GF-D8 (cell line): ENCODE measurements around the gene RCAN2.

Source experiments
- DNase-seq: peaks from one replicate; lab custom pipeline; 2025; lab: John Stamatoyannopoulos, UW

Gene RCAN2

DNA sequence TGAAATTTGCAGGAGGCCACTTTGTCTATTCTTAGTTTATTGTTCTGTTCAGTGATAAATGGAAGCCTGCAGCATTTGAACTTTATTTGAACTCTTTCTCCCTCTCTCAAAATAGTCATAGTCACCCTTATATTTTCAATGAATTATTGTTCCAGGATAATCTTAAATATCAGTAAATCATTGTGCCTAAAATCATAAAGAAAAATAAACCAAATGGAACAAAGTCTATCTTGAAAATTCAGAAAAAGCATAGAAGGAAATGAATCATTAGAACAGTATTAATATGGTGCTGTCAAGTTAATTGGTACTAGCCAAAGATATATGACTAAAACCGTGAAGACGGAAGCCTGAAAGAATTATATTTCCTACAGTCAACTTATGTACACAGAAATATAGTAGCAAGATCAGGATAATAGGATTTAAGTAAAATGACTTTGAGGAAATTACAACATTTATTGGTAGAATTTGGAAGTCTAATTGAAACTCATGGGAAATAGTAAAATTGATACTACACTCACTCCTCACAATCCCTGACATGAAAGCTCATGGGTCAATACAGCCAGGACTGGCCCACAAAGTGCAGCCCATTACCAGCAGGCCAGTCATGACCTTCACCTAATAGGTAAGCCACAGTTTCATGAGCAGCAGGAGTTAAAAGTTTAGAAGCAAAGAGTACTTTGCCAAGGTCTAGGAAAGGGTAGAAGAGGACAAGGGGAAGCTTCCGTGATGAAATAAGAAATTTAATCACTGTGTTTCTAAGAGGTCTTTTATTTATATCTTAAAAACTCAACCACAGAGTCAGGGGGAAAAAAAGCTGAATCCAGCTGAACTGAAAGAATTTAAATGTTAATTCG lies 200.6 kb downstream of the RCAN2 start:
- DNase-seq, result no peak

GRCh38 chr6:46289898-46290297 lies 201.4 kb downstream of the RCAN2 start:
- no peak for DNase-seq

GRCh38 chr6:46288835-46289234 lies 202.4 kb downstream of the RCAN2 start:
- no peak for DNase-seq

DNA sequence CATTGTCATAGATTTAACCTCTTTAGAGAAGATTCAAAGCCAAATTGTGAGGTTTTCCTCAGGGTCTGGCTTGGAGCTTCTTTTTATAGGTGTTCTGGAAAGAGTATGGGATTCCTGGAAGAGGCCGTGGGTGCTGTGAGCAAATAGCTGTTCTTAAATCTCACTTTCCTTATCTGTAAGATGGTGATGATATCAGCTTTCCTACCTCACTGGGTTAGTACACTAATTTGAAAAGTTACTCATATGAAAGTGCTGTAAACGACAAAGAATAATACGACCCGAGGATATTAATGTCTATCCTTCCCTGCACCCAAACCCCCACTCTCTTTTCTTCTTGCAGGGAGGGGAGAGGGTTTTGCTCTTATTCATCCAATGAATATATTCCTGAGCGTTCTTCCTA lies 203.6 kb downstream of the RCAN2 start:
- no peak for DNase-seq

- no peak for DNase-seq
These were observed 204.2 kb downstream of the RCAN2 start for GRCh38 chr6:46287043-46287442.

DNA sequence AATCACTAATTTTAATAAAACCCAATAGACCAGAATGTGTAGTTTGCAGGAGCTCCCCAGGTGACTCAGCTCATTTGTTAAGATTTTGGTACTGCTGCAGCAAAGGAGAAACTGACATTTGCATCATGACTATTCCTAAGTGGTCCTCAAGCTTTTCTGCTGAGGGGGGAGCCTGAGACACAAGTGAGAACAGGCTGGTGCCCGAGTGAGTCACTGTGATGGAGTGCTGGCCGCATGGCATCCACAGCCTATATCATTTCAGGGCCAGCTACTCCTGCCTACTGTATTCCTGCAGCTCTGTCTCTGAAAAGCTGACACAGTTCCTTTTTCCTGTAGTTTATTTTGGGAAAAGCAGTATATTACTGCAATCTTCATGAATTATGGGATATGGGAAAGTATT lies 206.8 kb downstream of the RCAN2 start:
- DNase-seq, result no peak

DNA sequence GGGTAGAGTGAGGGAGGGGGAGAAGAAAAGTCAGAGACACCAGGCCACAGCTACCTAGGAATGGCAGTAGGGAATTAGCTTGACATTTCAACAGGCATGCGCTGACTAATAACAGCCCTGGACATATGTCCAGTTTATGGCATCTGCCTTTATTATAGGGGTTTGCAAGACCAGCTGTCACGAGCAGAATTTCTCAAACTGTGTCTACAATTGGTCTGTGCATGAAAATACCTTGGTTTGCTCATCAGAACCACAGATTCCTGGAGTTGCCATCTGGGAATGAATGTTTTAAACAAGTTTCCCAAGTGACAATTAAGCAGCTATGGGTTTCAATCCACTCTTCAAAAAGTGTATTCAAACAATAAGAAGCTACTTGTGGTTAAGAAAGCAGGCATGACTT lies 210.1 kb downstream of the RCAN2 start:
- no peak for DNase-seq

DNA sequence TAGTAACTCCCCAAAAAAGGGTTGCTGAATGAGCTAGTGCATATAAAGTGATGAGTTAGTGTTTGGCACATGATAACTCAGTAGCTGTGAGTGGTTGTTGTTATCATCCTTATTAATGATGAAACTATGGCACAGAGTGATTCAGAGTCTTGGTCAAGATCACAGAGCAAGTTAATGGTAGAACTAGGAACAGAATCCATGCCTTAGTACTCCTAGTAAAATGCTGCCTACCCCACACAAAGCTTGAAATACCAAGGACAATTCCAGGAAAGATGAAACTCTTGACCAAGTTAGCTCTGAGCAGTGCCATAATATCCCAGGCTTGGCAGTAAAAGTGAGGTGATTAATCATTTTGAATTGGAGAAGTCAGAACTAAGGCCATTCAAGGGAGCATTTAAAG lies 211.4 kb downstream of the RCAN2 start:
- no peak for DNase-seq

GRCh38 chr6:46276576-46277142 lies 214.6 kb downstream of the RCAN2 start:
- DNase-seq, result no peak

GRCh38 chr6:46274502-46274901 lies 216.7 kb downstream of the RCAN2 start:
- no peak for DNase-seq

DNA sequence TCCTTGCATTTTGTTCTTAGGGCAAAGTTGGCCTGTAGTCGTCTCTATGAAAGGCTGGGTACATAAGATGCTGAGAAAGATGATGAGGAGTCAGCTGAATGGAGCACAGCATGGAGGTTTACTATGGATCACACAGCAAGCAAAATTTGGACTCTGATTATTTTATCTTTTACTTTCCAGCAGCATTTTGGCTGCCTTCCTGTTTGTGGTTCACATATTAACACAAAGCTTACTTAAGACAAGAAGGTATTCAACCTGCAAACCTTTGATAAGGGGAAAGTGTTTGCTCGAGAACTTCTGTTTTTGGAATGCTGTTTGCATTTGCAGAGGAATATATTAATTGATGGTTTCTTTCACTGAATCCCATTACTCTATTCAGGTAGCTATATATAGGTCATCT lies 217.3 kb downstream of the RCAN2 start:
- DNase-seq, result no peak

DNA sequence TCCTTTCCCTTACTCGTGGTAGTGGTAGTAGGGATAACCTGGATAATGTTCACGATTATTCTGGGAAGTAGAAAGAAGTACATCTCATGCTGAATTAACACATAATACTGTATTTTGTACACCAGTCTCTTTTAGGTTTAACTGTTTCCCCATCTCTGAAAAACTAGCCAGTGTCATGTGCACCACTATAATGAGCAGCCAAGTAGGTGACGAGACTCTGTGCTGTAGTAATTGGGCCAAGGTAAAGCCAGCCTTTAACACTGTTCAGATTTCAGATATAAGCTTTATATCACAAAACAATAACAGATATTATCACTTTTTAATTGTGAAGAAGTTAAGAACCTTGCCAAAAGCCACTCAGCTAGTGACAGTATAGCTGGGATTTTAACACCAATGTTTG lies 219.5 kb downstream of the RCAN2 start:
- DNase-seq, result no peak

DNA sequence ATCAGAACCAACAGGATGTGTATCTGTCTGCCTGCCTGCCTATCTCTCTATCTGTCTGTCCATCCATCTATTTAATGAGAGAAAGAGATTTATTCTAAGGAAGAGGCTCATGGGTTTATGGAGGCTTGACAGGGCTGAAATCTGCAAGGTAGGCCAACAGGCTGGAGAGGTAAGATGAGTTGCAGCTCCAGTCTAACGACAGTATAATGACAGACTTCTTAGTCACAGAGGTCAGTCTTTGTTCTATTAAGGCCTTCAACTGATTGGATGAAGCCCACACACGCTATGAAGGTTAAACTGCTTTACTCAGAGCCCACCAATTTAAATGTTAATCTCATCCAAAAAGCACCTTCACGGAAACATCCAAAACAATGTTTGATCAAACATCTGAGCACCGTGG lies 220.1 kb downstream of the RCAN2 start:
- DNase-seq, result no peak

DNA sequence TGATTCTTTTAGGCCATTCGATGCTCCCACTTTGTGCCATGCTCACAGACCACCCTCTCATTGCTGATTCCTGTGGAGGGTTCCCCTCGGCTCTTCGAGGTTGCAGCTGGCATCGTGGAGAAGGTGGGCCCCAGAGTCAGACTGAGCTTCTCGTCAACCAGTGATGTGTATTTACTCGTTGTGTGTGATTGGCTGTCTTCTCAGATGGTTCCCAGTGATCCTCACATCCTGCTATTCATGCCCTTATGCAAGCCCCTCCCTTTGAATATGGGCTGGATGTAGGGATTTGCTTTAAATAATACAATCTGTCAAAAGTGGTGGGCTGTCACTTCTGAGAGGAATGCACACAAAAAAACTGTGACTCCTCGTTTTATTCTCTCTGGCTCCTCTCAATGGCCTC lies 220.9 kb downstream of the RCAN2 start:
- no peak for DNase-seq

- DNase-seq, result no peak
These were observed 221.6 kb downstream of the RCAN2 start for GRCh38 chr6:46269447-46270229.

DNA sequence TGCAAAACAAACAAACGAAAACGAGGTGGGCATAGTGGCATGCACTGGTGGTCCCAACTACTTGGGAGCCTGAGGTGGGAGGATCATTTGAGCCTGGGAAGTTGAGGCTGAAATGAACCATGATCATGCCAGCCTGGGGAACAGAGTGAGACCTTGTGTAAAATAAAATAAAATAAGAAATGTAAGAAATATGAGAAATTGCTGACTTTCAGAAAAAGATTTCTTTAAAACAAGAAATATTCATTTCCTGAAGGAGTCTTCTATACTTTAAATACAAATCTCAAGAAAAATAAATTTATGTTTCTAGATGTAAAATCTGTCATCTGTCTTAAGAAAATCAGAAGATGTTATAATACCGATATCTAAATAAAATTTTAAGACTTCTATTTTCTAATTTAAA lies 223.7 kb downstream of the RCAN2 start:
- DNase-seq, result no peak

DNA sequence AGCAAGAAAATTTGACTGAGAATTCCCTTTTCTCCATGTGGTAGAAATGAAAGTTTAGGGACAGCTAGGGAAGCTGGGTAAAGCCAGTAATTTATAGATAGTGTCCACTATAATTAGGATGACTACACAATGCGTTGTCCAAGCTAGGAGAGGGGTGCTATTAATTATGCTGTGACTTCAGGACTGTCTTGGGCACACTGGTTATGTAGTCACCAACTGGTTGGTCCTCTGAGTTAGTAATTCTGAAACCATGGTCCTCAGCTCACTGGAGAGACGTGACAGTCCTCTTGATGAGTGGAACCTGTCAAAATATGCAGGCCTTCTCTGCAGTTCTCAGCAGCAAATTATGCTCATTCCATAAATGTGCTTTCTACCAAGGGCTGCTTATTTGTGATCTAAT lies 225.9 kb downstream of the RCAN2 start:
- DNase-seq, result no peak

GRCh38 chr6:46263707-46264086 lies 227.6 kb downstream of the RCAN2 start:
- no peak for DNase-seq

GRCh38 chr6:46262928-46263706 lies 228.1 kb downstream of the RCAN2 start:
- DNase-seq, result no peak

DNA sequence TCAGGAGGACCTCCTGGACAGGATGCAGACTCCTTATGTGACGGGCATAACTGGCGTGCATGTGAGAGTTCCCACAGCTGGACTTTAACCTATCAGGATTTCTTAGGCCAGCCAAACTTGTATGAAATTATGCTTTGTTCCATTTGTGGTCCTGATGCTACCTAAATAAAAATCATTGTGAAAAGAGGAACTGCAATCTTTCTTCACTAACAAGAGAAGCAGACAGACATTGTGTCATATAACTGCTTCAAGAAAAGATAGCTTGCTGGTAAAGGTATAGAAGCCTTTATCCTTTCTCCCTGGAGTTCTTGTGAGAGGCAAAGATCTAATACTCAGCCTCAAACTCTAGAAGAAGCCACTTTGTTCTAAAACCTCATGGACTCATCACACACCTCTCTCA lies 233.0 kb downstream of the RCAN2 start:
- no peak for DNase-seq

GRCh38 chr6:46255528-46255927 lies 235.7 kb downstream of the RCAN2 start:
- DNase-seq, result no peak

DNA sequence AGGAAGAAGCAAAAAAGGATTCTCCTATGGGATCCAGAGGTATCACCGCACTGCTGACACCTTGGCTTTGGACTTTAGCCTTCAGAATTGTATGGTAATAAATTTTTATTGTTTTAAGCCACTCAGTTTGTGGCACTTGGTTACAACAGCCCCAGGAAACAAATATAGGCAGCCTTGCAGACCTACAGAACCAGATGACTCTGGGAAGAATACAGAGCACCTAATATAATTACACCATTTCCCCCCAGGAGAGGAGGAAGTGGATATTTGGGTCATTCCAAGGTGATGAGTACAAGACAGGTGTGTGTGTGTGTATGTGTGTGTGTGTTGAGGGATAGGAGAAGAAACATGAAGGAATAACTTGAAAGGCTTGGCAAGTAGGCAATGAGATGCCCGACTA lies 236.3 kb downstream of the RCAN2 start:
- no peak for DNase-seq
